H1 (cell line): Measurements from ENCODE around the gene ONECUT3.

ENCODE experiments used
- ASH2L ChIP-seq: fragments of 200-600, 300-600 bp; sonication (generic); IDR thresholded peaks from one replicate; pipeline ENCODE4 v1.7.1; 2017; ENCODE audit warnings: low read length
- CBX5 ChIP-seq: fragments of 300-800, 300-1000 bp; sonication (generic); IDR thresholded peaks from 2 replicates; pipeline ENCODE4 v1.7.1; 2016; ENCODE audit warnings: antibody characterized with exemption, low read length, low read depth
- CHD1 ChIP-seq: IDR thresholded peaks from 2 replicates; pipeline ENCODE4 v1.6.1; 2012; ENCODE audit warnings: low read depth, low read length, improper control_type of control experiment
- CTCF ChIP-seq, 3 experiments: IDR thresholded peaks; 1 replicate in 2 of 3; 2 replicates in 1 of 3; pipeline versions ENCODE4 v1.5.1 to v1.6.1; 2011; ENCODE audit warnings: low read length in 3 of 3, mild to moderate bottlenecking in 3 of 3, inconsistent platforms in 2 of 3, low read depth in 1 of 3, moderate library complexity in 1 of 3; ENCODE audit not compliant: insufficient read depth in 1 of 3; ENCODE audit errors: control extremely low read depth in 1 of 3
- EP300 ChIP-seq, 2 experiments: IDR thresholded peaks; 1 replicate in 1 of 2; 2 replicates in 1 of 2; pipeline ENCODE4 v1.6.1; 2011 to 2012; ENCODE audit warnings: low read depth in 2 of 2, low read length in 2 of 2, mild to moderate bottlenecking in 2 of 2, borderline replicate concordance in 1 of 2, inconsistent platforms in 1 of 2, moderate library complexity in 1 of 2
- EZH2 ChIP-seq: fragments of 200-600 bp; sonication (generic); IDR thresholded peaks from 2 replicates; pipeline ENCODE4 v1.7.1; 2012; ENCODE audit warnings: low read depth, mild to moderate bottlenecking, moderate library complexity, low read length, inconsistent platforms; ENCODE audit not compliant: severe bottlenecking
- HDAC6 ChIP-seq: IDR thresholded peaks from one replicate; pipeline ENCODE4 v1.7.1; 2012; ENCODE audit warnings: low read depth, mild to moderate bottlenecking, inconsistent platforms, low read length, moderate library complexity
- JUND ChIP-seq: IDR thresholded peaks from 2 replicates; pipeline ENCODE4 v1.6.1; 2011; ENCODE audit warnings: mild to moderate bottlenecking, improper control_type of control experiment, low read length
- MAFK ChIP-seq: IDR thresholded peaks from 2 replicates; pipeline ENCODE4 v1.6.1; 2012; ENCODE audit warnings: low read depth, mild to moderate bottlenecking, improper control_type of control experiment, low read length
- MAX ChIP-seq: IDR thresholded peaks from 2 replicates; pipeline ENCODE4 v1.6.1; 2012; ENCODE audit warnings: inconsistent platforms
- POLR2AphosphoS5 ChIP-seq: IDR thresholded peaks from 2 replicates; pipeline ENCODE4 v1.6.1; 2011; ENCODE audit warnings: low read depth, low read length
- RFX5 ChIP-seq: IDR thresholded peaks from 2 replicates; pipeline ENCODE4 v1.6.1; 2011; ENCODE audit warnings: low read depth, low read length, improper control_type of control experiment, borderline replicate concordance
- TBP ChIP-seq: IDR thresholded peaks from 2 replicates; pipeline ENCODE4 v1.6.1; 2011; ENCODE audit warnings: low read depth, low read length, improper control_type of control experiment

GRCh38 chr19:1754636-1755466 lies 1.5 kb downstream of the ONECUT3 start:
- TF ChIP-seq MAX = no peak
- no peak for TF ChIP-seq CHD1
- peak; percentile 96 for TF ChIP-seq EZH2
- TF ChIP-seq EP300 (IDR thresholded peaks at IDR 0.05; ENCODE audit: borderline replicate concordance in 1 of 2, low read depth in 2 of 2, low read length in 2 of 2) = no peak
- no peak for TF ChIP-seq POLR2AphosphoS5
- TF ChIP-seq CTCF (IDR thresholded peaks at IDR 0.05; ENCODE audit: control extremely low read depth in 1 of 3, insufficient read depth in 1 of 3, low read depth in 1 of 3, low read length in 3 of 3) = no peak
- TF ChIP-seq MAFK = no peak
- TF ChIP-seq HDAC6 = no peak
- TF ChIP-seq ASH2L = peak; percentile 42
- no peak for TF ChIP-seq RFX5
- no peak for TF ChIP-seq CBX5
- TF ChIP-seq TBP = no peak
- no peak for TF ChIP-seq JUND
